HG02571 (cell line): ENCODE measurements around the gene ALLC.

Source experiments
- ATAC-seq: cut with Tn5 transposase; IDR thresholded peaks from one replicate; pipeline ENCODE4 v1.9.1; 2021; ENCODE audit warnings: mild to moderate bottlenecking, moderate library complexity; ENCODE audit not compliant: unreplicated experiment

ALLC gene

GRCh38 chr2:3742743-3743508 lies 84.9 kb downstream of the ALLC start:
- no peak for ATAC-seq

GRCh38 chr2:3743951-3744555 lies 86.1 kb downstream of the ALLC start:
- ATAC-seq: no peak

GRCh38 chr2:3745920-3746319 lies 87.9 kb downstream of the ALLC start:
- no peak for ATAC-seq

- no peak for ATAC-seq
Observed at GRCh38 chr2:3747032-3747654, 89.1 kb downstream of the ALLC start.

- ATAC-seq: no peak
Observed at GRCh38 chr2:3747826-3748225, 89.8 kb downstream of the ALLC start.

- ATAC-seq: no peak
Observed at GRCh38 chr2:3749201-3749600, 91.2 kb downstream of the ALLC start.

- no peak for ATAC-seq
Observed at GRCh38 chr2:3751251-3751650, 93.3 kb downstream of the ALLC start.

- ATAC-seq: no peak
Observed at GRCh38 chr2:3751806-3752205, 93.8 kb downstream of the ALLC start.
